GM12873 (cell line): ENCODE data around the gene NR3C1.

Experiments
- TF ChIP-seq, protein P1 (sequence below): IDR thresholded peaks from 2 replicates; pipeline ENCODE4 v1.5.1; 2012; ENCODE audit warnings: low read depth, mild to moderate bottlenecking, moderate library complexity, low read length, control low read depth; ENCODE audit not compliant: insufficient read depth; ENCODE audit errors: missing control alignments

The NR3C1 gene

DNA sequence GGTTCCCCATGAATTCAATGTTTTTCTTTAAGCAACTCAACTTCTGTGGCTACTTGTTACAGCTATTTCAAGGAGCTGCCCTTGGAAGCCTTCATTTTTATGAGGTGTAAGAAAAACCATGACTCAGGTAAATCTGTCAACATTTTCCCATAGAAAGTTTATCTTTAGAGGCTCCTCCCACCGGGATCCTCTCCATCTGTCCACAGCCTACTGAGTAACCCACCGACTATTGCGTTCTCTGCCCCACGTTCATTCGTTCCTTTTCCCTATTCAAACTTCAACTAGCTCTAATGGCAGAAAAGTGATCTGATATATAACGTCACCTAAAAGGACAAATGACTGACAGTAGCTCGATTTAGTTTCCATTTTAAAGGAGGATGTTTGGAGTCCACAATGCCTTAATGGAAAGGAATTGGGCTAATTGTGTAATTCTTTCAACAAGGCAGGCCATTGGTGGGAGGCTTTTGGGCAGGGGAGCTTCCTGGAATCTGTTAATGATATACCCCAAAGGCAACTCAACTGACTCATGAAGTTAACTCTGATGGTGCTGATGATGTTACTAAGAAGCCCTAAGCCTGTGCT, 29.3 kb upstream of the NR3C1 start:
- TF ChIP-seq, protein P1, sequence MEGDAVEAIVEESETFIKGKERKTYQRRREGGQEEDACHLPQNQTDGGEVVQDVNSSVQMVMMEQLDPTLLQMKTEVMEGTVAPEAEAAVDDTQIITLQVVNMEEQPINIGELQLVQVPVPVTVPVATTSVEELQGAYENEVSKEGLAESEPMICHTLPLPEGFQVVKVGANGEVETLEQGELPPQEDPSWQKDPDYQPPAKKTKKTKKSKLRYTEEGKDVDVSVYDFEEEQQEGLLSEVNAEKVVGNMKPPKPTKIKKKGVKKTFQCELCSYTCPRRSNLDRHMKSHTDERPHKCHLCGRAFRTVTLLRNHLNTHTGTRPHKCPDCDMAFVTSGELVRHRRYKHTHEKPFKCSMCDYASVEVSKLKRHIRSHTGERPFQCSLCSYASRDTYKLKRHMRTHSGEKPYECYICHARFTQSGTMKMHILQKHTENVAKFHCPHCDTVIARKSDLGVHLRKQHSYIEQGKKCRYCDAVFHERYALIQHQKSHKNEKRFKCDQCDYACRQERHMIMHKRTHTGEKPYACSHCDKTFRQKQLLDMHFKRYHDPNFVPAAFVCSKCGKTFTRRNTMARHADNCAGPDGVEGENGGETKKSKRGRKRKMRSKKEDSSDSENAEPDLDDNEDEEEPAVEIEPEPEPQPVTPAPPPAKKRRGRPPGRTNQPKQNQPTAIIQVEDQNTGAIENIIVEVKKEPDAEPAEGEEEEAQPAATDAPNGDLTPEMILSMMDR: no peak

DNA sequence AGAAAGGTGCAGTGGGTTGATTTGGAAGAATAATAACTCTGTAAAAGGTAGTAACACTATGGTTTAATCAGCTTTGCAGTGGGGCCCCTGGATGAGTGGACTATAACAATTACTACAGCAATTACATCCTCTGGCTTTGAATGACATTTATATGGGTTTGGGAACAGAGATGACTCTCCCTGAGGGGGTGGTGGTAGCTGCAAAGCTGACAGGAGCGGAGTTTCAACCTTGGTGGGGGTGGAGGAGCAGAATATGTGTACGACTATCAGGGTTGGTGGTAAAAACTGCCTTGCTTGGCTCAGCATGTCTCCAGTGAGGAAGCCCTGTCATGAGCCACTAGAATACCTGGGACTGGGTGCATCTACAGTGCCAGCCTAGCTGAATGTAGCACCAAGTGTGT, 28.3 kb upstream of the NR3C1 start:
- TF ChIP-seq, protein P1: no peak

DNA sequence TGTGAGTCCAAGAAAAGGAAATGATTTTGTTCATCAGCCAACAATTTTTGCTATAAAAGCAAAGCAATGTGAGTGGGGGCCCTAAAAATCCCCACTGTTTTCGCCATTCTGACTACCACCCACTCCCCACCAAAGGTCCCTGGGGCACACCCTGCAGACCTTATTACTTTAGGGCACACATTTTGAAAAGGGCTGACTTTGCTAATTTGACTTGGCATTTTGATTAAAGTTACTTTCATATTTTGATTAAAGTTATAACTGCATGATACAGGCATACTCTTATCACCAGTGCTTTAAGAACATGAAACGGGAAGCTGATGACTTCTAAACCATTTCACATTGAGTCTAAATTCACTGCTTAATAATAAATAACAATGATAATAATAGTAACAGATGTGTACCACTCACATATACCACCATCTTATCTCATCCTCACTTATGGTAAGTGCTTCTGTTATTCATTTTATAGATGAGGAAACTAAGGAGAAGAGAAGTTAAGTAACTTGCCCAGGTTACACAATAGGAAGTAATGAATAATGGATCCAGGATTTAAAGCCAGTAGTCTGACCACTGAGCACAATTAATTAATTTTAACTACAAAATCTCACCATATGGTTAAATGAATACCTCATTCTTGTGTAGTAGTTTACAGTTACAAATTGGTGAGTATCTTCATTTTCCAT, 25.4 kb upstream of the NR3C1 start:
- TF ChIP-seq, protein P1: no peak

DNA sequence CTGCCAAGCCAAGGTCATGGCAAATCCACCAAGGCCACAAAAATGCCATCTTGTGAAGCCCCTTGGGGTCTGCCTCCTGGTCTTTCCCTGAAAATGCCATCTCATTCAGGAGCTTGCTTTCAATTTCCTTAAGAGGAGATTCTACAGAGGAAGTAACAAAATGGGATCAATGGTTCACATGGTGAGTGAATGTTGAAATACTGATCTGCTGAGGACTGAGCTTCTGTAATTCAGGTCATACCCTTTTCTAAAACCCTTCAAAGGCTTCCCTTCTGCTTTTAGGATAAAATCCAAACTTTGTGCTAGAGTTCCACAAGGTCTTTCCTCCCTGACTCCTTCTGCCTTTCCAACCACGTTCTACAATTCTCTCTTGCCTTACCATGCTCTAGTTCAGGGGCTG, 24.7 kb upstream of the NR3C1 start:
- TF ChIP-seq, protein P1: no peak

DNA sequence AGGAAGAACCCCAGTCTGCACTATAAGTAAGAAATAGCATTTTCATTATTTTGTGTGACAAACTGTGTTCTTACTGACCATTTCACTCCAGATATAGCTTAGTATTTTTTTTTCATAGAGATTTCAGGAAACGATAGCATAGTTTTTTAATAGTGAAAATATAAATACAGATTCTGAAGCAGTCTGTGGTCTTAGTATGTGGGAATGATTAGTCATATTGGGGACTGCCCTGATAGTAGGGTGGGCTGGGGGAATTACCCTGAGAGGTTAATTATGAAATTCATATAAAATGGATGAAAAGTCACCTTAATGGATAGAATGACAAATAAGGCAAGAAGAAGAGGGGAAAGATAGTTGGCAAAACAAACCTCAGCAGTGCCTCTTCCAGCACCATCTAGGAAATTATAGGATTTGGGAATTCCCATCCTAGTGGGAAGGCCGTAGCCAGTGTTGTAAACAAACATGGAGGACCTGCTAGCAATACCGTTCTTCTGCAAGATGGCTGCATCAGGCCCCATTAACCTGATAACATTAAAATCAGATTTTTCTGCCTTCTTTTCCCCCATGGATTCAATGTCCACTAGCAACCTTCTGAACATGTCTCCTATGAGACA, 23.7 kb upstream of the NR3C1 start:
- TF ChIP-seq, protein P1: no peak

- TF ChIP-seq, protein P1: no peak
Measured at GRCh38 chr5:143426437-143426991, 23.0 kb upstream of the NR3C1 start.

DNA sequence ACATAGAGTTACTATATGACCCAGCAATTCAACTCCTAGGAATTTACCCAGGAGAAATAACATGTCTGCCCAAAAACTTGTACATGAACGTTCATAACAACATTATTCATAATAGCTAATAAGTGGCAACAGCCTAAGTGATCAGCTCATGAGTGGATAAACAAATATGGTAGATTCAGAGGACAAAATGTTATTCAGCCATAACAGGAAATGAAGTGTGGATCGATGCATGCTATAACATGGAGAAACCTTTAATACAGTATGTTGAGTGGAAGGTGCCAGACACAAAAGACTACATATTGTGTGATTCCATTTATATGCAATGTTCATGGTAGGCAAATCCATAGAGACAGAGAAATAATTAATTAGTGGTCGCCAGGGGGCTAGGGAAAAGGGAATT, 22.3 kb upstream of the NR3C1 start:
- TF ChIP-seq, protein P1: no peak
